Spleen (tissue), 7 donors: ENCODE measurements around the gene RUNDC3A.

Source experiments
- POLR2A ChIP-seq, 3 donors: fragments of 450-650 bp; IDR thresholded peaks; one replicate each; pipeline ENCODE4 v1.5.1; 2017; ENCODE audit warnings: antibody characterized with exemption in 3 of 3, mild to moderate bottlenecking in 1 of 3
- TF ChIP-seq, protein P1 (sequence below), 11 experiments: fragments of 200-600 bp in 7 of 11; fragments of 450-650 bp in 4 of 11; sonication (generic) in 4 of 11; IDR thresholded peaks in 8 of 11; conservative IDR thresholded peaks in 3 of 11; 1 replicate in 7 of 11; 2 replicates in 4 of 11; pipeline versions ENCODE4 v1.4.0 to v1.8.0; 2016 to 2021; ENCODE audit warnings: antibody characterized with exemption in 11 of 11, inconsistent platforms in 4 of 11, mild to moderate bottlenecking in 1 of 11
- donor health status: DM: no; HTN: no; CAD: no; lungs with moderate emphysema.
- donor health status: DM: no; HTN: no; CAD: no.
- donor health status: DM: no; HTN: no; CAD: no.

DNA sequence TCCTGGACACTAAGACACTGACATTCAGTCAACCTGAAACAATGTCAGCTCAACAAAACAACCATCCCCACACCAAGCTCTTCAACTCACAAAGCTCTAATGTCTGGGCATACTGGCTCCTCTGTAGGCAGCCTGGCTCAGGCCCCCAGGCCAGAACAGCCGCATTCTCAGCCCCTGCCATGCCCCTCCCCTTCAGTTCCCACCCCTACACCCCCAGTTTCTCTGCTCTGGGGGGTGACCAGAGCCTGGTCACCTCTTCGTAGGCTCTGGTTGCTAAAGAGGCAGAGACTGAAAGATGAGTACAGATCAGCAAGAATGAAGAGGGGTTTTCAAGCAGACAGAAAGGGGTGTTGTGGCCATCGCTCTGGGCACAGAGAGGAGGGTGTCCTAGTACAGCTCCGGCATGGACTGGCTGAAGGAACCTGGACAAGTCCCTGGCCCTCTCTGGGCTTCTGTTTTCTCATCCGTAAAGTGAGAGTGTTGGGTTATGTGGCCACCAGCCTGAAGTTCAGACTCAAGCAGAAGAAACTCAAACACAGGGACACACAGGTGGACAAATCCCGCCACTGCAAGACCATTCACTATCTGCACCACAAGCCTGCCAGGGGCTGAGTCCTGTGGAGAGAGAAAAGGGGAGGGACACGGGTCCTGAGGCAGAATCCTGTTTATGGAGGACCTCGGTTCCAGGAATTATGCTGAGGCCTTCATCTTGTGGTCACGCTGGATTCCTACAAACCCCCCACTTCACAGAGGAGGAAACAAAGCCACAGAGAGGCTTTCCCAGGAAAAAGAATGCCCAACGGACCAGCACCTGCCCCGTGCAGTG is 39.5 kb upstream of the RUNDC3A start:
- TF ChIP-seq POLR2A (IDR thresholded peaks at IDR 0.05) = no peak
- TF ChIP-seq, protein P1, sequence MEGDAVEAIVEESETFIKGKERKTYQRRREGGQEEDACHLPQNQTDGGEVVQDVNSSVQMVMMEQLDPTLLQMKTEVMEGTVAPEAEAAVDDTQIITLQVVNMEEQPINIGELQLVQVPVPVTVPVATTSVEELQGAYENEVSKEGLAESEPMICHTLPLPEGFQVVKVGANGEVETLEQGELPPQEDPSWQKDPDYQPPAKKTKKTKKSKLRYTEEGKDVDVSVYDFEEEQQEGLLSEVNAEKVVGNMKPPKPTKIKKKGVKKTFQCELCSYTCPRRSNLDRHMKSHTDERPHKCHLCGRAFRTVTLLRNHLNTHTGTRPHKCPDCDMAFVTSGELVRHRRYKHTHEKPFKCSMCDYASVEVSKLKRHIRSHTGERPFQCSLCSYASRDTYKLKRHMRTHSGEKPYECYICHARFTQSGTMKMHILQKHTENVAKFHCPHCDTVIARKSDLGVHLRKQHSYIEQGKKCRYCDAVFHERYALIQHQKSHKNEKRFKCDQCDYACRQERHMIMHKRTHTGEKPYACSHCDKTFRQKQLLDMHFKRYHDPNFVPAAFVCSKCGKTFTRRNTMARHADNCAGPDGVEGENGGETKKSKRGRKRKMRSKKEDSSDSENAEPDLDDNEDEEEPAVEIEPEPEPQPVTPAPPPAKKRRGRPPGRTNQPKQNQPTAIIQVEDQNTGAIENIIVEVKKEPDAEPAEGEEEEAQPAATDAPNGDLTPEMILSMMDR (IDR thresholded peaks at IDR 0.05 in 8 of 11, conservative IDR thresholded peaks at IDR 0.05 in 3 of 11) = no peak
